GM12878 (cell line): ENCODE data around the gene PRR29. TPM values are rescaled to one million over a fixed set of nuclear protein-coding genes. Genes with fewer than 3 reads are reported as not detected.
"Not testable (repeated sequence)": the region's sequence is repeated elsewhere in the genome, so short reads cannot be mapped to it uniquely, and the experiment has no call there.

Experiments used
- ATAC-seq: fragments of 200-7000 bp; cut with Tn5 transposase; 3 replicates; pipeline ENCODE4 v1.9.1; 2020; ENCODE audit warnings: mild to moderate bottlenecking, moderate library complexity
- BruUV-seq: library from RNA; stranded (reverse); fragments of 400-500 nt; replicated peaks from 2 replicates; lab custom pipeline; 2021; lab: Mats Ljungman, UMichigan
- CTCF ChIA-PET: fragments of 300-600 bp; sonication (Branson Sonifier 250); formaldehyde crosslinking; extraction: SDS; loops from one replicate; lab custom pipeline; 2021; ENCODE audit warnings: inconsistent platforms; lab: Yijun Ruan, JAX
- POLR2A ChIA-PET: fragments of 350-600 bp; formaldehyde crosslinking; extraction: SDS; loops from one replicate; lab custom pipeline; 2021; ENCODE audit warnings: inconsistent platforms; lab: Charles Lee
- RAD21 ChIA-PET: fragments of 300-600 bp; sonication (Branson Sonifier 250); formaldehyde crosslinking; loops from one replicate; lab custom pipeline; 2023; ENCODE audit warnings: antibody characterized with exemption; ENCODE audit not compliant: unreplicated experiment; lab: Charles Lee
- SMC1A ChIA-PET: fragments of 300-600 bp; sonication (Branson Sonifier 250); formaldehyde crosslinking; loops from one replicate; lab custom pipeline; 2023; ENCODE audit not compliant: unreplicated experiment, uncharacterized antibody; lab: Charles Lee
- DNase-seq: peaks from one replicate; pipeline ENCODE4 v3.0.0-alpha.2; 2011; ENCODE audit warnings: low read depth, low spot score
- FAIRE-seq: peaks from 3 replicates; lab custom pipeline; 2011; peaks lifted over from hg19 to GRCh38; lab: Jason Lieb, UNC
- H2AFZ ChIP-seq: 2 replicates; pipeline ENCODE4 v1.6.0; 2011; ENCODE audit warnings: low read depth, low read length, control low read depth; ENCODE audit not compliant: control insufficient read depth
- H3K27ac ChIP-seq: 2 replicates; pipeline ENCODE4 v1.5.1; 2011; ENCODE audit warnings: control low read depth; ENCODE audit not compliant: control insufficient read depth, insufficient read depth
- H3K27me3 ChIP-seq, 2 experiments: replicated peaks in 1 of 2; 2 replicates each; pipeline versions ENCODE4 v1.6.0 to v1.6.1; 2011; ENCODE audit warnings: low read length in 1 of 2; ENCODE audit not compliant: control insufficient read depth in 2 of 2, insufficient read depth in 2 of 2
- H3K36me3 ChIP-seq, 2 experiments: 2 replicates each; pipeline ENCODE4 v1.5.1; 2011; ENCODE audit warnings: low read length in 1 of 2; ENCODE audit not compliant: control insufficient read depth in 2 of 2, insufficient read depth in 2 of 2
- H3K4me1 ChIP-seq: 2 replicates; pipeline ENCODE4 v1.6.1; 2011; ENCODE audit warnings: mild to moderate bottlenecking, low read length, moderate library complexity, mixed read lengths; ENCODE audit not compliant: control insufficient read depth, insufficient read depth
- H3K4me2 ChIP-seq: 2 replicates; pipeline ENCODE4 v1.6.0; 2011; ENCODE audit warnings: control low read depth; ENCODE audit not compliant: control insufficient read depth, insufficient read depth
- H3K4me3 ChIP-seq: fragments of 200-600 bp; sonication (generic); 2 replicates; pipeline ENCODE4 v1.5.1; 2016
- H3K79me2 ChIP-seq: 2 replicates; pipeline ENCODE4 v1.6.0; 2011; ENCODE audit warnings: low read length; ENCODE audit not compliant: control insufficient read depth, insufficient read depth
- H3K9ac ChIP-seq: 2 replicates; pipeline ENCODE4 v1.8.0; 2011; ENCODE audit warnings: low read length, control low read depth, mixed read lengths; ENCODE audit not compliant: control insufficient read depth, insufficient read depth
- H3K9me3 ChIP-seq: replicated peaks from 3 replicates; pipeline ENCODE4 v1.5.1; 2011; ENCODE audit warnings: mild to moderate bottlenecking, low read length; ENCODE audit not compliant: control insufficient read depth, insufficient read depth
- H4K20me1 ChIP-seq: 2 replicates; pipeline ENCODE4 v1.6.0; 2011; ENCODE audit not compliant: control insufficient read depth, insufficient read depth
- E2F4 ChIP-seq: IDR thresholded peaks from 2 replicates; pipeline ENCODE4 v1.6.1; 2012; ENCODE audit warnings: low read depth, low read length, improper control_type of control experiment
- WGBS: methylation state at CpG from one replicate; pipeline ENCODE4 v1.1.6; 2016; ENCODE audit warnings: low lambda C conversion rate; ENCODE audit not compliant: insufficient replicate concordance, insufficient coverage; ENCODE audit errors: missing lambda C conversion rate; 5-methylcytosine and 5-hydroxymethylcytosine counted together
- in situ Hi-C: fragments of 300-500 bp; cut with MboI; formaldehyde crosslinking; loops from 9 replicates; pipeline ENCODE4 v1.14.3; 2018; ENCODE audit warnings: mixed read lengths
- intact Hi-C: fragments of 100-400 bp; cut with micrococcal nuclease; formaldehyde crosslinking; loops from one replicate; pipeline ENCODE4 v1.14.2; 2022; ENCODE audit not compliant: unreplicated experiment
- polyA plus RNA-seq, 11 experiments: library from polyadenylated mRNA; depleted of rRNA in 4 of 11; unstranded in 6 of 11; stranded (reverse) in 5 of 11; fragments of >200 nt; fragmentation: Nextera tagmentation in 4 of 11; fragmentation: Illumina TruSeq in 1 of 11; extraction: Ambion mirVana in 4 of 11; extraction: Trizol in 1 of 11; gene quantifications; 1 replicate in 1 of 11; 2 replicates in 10 of 11; pipeline versions ENCODE4 v1.2.1 to v1.2.3, GENCODE V29; 2011 to 2016; ENCODE audit warnings: inconsistent platforms in 2 of 11, missing spikeins in 2 of 11, low read depth in 1 of 11
- total RNA-seq, 4 experiments: library from RNA; depleted of rRNA in 3 of 4; stranded (reverse); fragments of >200 nt in 3 of 4; fragmentation: Illumina TruSeq in 1 of 4; extraction: Trizol in 1 of 4; gene quantifications; 2 replicates each; pipeline versions ENCODE4 v1.2.1 to v1.2.3, GENCODE V29; 2013 to 2021
- TF ChIP-seq, protein P1 (sequence below): fragments of 150-350 bp; IDR thresholded peaks from 2 replicates; pipeline ENCODE4 v1.6.1; 2016; ENCODE audit warnings: low read depth, low read length

Gene PRR29
- total and polyA plus RNA-seq, 10 of the 15 experiments (the other 5 are each of a cell fraction or from before 2014, with no cell fraction given): 0.01 to 2.4 (median 0.18) TPM; not detected in 3

- TF ChIP-seq, protein P1, sequence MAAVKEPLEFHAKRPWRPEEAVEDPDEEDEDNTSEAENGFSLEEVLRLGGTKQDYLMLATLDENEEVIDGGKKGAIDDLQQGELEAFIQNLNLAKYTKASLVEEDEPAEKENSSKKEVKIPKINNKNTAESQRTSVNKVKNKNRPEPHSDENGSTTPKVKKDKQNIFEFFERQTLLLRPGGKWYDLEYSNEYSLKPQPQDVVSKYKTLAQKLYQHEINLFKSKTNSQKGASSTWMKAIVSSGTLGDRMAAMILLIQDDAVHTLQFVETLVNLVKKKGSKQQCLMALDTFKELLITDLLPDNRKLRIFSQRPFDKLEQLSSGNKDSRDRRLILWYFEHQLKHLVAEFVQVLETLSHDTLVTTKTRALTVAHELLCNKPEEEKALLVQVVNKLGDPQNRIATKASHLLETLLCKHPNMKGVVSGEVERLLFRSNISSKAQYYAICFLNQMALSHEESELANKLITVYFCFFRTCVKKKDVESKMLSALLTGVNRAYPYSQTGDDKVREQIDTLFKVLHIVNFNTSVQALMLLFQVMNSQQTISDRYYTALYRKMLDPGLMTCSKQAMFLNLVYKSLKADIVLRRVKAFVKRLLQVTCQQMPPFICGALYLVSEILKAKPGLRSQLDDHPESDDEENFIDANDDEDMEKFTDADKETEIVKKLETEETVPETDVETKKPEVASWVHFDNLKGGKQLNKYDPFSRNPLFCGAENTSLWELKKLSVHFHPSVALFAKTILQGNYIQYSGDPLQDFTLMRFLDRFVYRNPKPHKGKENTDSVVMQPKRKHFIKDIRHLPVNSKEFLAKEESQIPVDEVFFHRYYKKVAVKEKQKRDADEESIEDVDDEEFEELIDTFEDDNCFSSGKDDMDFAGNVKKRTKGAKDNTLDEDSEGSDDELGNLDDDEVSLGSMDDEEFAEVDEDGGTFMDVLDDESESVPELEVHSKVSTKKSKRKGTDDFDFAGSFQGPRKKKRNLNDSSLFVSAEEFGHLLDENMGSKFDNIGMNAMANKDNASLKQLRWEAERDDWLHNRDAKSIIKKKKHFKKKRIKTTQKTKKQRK: no peak
- TF ChIP-seq E2F4: no peak
Observed at GRCh38 chr17:63978272-63979200, 19.6 kb upstream of the PRR29 start (continued).

DNA sequence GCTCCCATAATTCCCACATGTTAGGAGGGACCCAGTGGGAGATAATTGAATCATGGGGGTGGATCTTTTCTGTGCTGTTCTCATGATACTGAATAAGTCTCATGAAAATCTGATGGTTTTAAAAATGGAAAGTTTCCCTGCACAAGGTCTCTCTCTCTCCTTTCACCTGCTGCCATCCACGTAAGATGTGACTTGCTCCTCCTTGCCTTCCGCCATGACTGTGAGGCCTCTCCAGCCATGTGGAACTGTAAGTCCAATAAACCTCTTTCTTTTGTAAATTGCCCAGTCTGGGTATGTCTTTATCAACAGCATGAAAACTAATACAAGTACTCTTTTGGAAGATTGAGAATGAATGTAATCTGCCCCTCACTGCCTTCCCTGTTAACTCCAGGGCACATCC lies 15.5 kb upstream of the PRR29 start:
- H3K4me2 ChIP-seq, H3K27me3 ChIP-seq, in situ Hi-C loops, H3K9me3 ChIP-seq, H3K4me1 ChIP-seq, POLR2A ChIA-PET, H2AFZ ChIP-seq, H3K79me2 ChIP-seq, H3K36me3 ChIP-seq, SMC1A ChIA-PET, H3K27ac ChIP-seq, DNase-seq, H4K20me1 ChIP-seq, FAIRE-seq, H3K4me3 ChIP-seq, ATAC-seq, BruUV-seq, H3K9ac ChIP-seq, intact Hi-C loops: not testable (repeated sequence)
- CTCF ChIA-PET: interaction anchor here (0.6 to 1.1 kb wide), 3 partner anchors 35 to 316 kb away, joined by 3 to 4 read pairs (median 3); partner anchors contain the start of gene CSHL1
- 50% methylated on average over 2 of the region's 2 CpGs for WGBS
- RAD21 ChIA-PET: interaction anchor here (0.7 kb wide), 1 partner anchor 149 kb away, joined by 3 read pairs; no protein-coding TSS in a partner anchor
